A549 (cell line): ENCODE results near the gene HTR3D. TPM values are rescaled to one million over a fixed set of nuclear protein-coding genes. Genes with fewer than 3 reads are reported as not detected.

Experiments used
- ATAC-seq, 2 experiments: fragments of 200-7000 bp in 1 of 2; fragments of >200 bp in 1 of 2; cut with Nextera tagmentation in 1 of 2; cut with Tn5 transposase in 1 of 2; 3 replicates each; pipeline versions ENCODE4 v1.8.0 to v1.9.1; 2018 to 2020; ENCODE audit warnings: mild to moderate bottlenecking in 1 of 2, moderate library complexity in 1 of 2
- CTCF ChIA-PET: fragments of 300-600 bp; sonication (Branson Sonifier 250); formaldehyde crosslinking; extraction: SDS; loops from one replicate; lab custom pipeline; 2021; ENCODE audit warnings: antibody characterized with exemption, inconsistent platforms; lab: Yijun Ruan, JAX
- POLR2A ChIA-PET: fragments of 350-600 bp; formaldehyde crosslinking; extraction: SDS; loops from one replicate; lab custom pipeline; 2021; ENCODE audit warnings: antibody characterized with exemption, inconsistent platforms; lab: Yijun Ruan, JAX
- DNase-seq, 2 experiments: peaks; one replicate each; pipeline versions ENCODE4 v3.0.0 to v3.0.0-alpha.2; 2011 to 2016; ENCODE audit warnings: low read depth in 1 of 2, low spot score in 1 of 2
- FAIRE-seq: peaks from 2 replicates; lab custom pipeline; 2011; peaks lifted over from hg19 to GRCh38; lab: Jason Lieb, UNC
- H3K27ac ChIP-seq, 2 experiments: fragments of >200 bp; sonication (Bioruptor Twin); formaldehyde crosslinking; 3 replicates each; pipeline ENCODE4 v1.5.1; 2016 to 2017
- H3K4me1 ChIP-seq: fragments of >200 bp; sonication (Bioruptor Twin); formaldehyde crosslinking; 3 replicates; pipeline ENCODE4 v1.6.1; 2016
- H3K4me2 ChIP-seq: fragments of >200 bp; sonication (Bioruptor Twin); formaldehyde crosslinking; 3 replicates; pipeline ENCODE4 v1.6.1; 2016
- H3K4me3 ChIP-seq: fragments of >200 bp; sonication (Bioruptor Twin); formaldehyde crosslinking; 3 replicates; pipeline ENCODE4 v1.5.1; 2016
- H3K9me3 ChIP-seq: fragments of >200 bp; sonication (Bioruptor Twin); formaldehyde crosslinking; 3 replicates; pipeline ENCODE4 v1.6.1; 2016
- CBX2 ChIP-seq: fragments of 200-600 bp; sonication (generic); IDR thresholded peaks from 2 replicates; pipeline ENCODE4 v1.6.1; 2016; ENCODE audit warnings: low read depth, mild to moderate bottlenecking, borderline replicate concordance
- CEBPB ChIP-seq, 2 experiments: fragments of >200 bp in 1 of 2; sonication (Bioruptor Twin) in 1 of 2; formaldehyde crosslinking in 1 of 2; IDR thresholded peaks; 2 replicates each; pipeline ENCODE4 v1.6.1; 2012 to 2016
- CHD4 ChIP-seq: fragments of 200-600 bp; sonication (generic); IDR thresholded peaks from 2 replicates; pipeline ENCODE4 v1.6.1; 2016; ENCODE audit warnings: antibody characterized with exemption, mild to moderate bottlenecking, borderline replicate concordance
- CTCF ChIP-seq: fragments of >200 bp; sonication (Bioruptor Twin); formaldehyde crosslinking; IDR thresholded peaks from 3 replicates; pipeline ENCODE4 v1.5.1; 2016
- EHMT2 ChIP-seq: fragments of 200-600 bp; sonication (generic); IDR thresholded peaks from 2 replicates; pipeline ENCODE4 v1.6.1; 2016; ENCODE audit warnings: antibody characterized with exemption, low read depth, mild to moderate bottlenecking, moderate library complexity
- FOSL2 ChIP-seq, 2 experiments: fragments of 450-650 bp in 1 of 2; fragments of >200 bp in 1 of 2; sonication (Bioruptor Twin) in 1 of 2; formaldehyde crosslinking; IDR thresholded peaks; 2 replicates each; pipeline versions ENCODE4 v1.5.0 to v1.6.1; 2016 to 2020; ENCODE audit warnings: mild to moderate bottlenecking in 1 of 2, moderate library complexity in 1 of 2
- GATA3 ChIP-seq: IDR thresholded peaks from 2 replicates; pipeline ENCODE4 v1.6.1; 2012; ENCODE audit warnings: borderline replicate concordance
- HOXB5 ChIP-seq: fragments of 250-450 bp; sonication (Bioruptor Pico); IDR thresholded peaks from 2 replicates; pipeline ENCODE4 v1.5.0; 2020; ENCODE audit warnings: mild to moderate bottlenecking, moderate library complexity
- JUNB ChIP-seq: fragments of >200 bp; sonication (Bioruptor Twin); formaldehyde crosslinking; IDR thresholded peaks from 2 replicates; pipeline ENCODE4 v1.6.1; 2016
- PHF8 ChIP-seq: fragments of 200-600 bp; sonication (generic); IDR thresholded peaks from 2 replicates; pipeline ENCODE4 v1.6.1; 2016; ENCODE audit warnings: low read depth, mild to moderate bottlenecking, antibody characterized with exemption, moderate library complexity, borderline replicate concordance
- RAD21 ChIP-seq, 2 experiments: fragments of >200 bp in 1 of 2; sonication (Bioruptor Twin) in 1 of 2; formaldehyde crosslinking in 1 of 2; IDR thresholded peaks in 1 of 2; conservative IDR thresholded peaks in 1 of 2; 2 replicates in 1 of 2; 3 replicates in 1 of 2; pipeline ENCODE4 v1.6.1; 2012 to 2018; ENCODE audit warnings: inconsistent platforms in 1 of 2
- RARB ChIP-seq: fragments of 250-450 bp; sonication (Bioruptor Pico); IDR thresholded peaks from 2 replicates; pipeline ENCODE4 v1.8.0; 2021; ENCODE audit warnings: mild to moderate bottlenecking, moderate library complexity
- RFX5 ChIP-seq: fragments of 450-650 bp; IDR thresholded peaks from 2 replicates; pipeline ENCODE4 v1.7.1; 2014; ENCODE audit warnings: antibody characterized with exemption, mild to moderate bottlenecking, moderate library complexity
- SMC3 ChIP-seq: fragments of >200 bp; sonication (Bioruptor Twin); formaldehyde crosslinking; IDR thresholded peaks from 3 replicates; pipeline ENCODE4 v1.6.1; 2018; ENCODE audit warnings: inconsistent platforms
- ZFP36 ChIP-seq: fragments of 450-650 bp; IDR thresholded peaks from 2 replicates; pipeline ENCODE4 v1.6.1; 2014; ENCODE audit warnings: borderline replicate concordance; ENCODE audit not compliant: partially characterized antibody
- WGBS: methylation state at CpG from one replicate; pipeline ENCODE4 v1.1.6; 2017; ENCODE audit errors: missing lambda C conversion rate; 5-methylcytosine and 5-hydroxymethylcytosine counted together
- polyA minus RNA-seq: library from RNA; depleted of rRNA, polyadenylated mRNA; stranded (reverse); fragments of >200 nt; gene quantifications from 2 replicates; pipeline ENCODE4 v1.2.3, GENCODE V29; 2011; rRNA and poly(A)+ RNA removed
- polyA plus RNA-seq, 4 experiments: library from polyadenylated mRNA; depleted of rRNA in 3 of 4; stranded (reverse); fragments of >200 nt; fragmentation: RNase III in 1 of 4; extraction: RNeasy Plus Mini Kit Qiagen cat#74134 plus additional on column Dnase treatment in 1 of 4; gene quantifications; 2 replicates in 3 of 4; 3 replicates in 1 of 4; pipeline ENCODE4 v1.2.3, GENCODE V29; 2011 to 2017
- TF ChIP-seq, protein P1 (sequence below): fragments of >200 bp; sonication (Bioruptor Twin); formaldehyde crosslinking; IDR thresholded peaks from 2 replicates; pipeline ENCODE4 v1.6.1; 2016
- TF ChIP-seq, protein P2 (sequence below): fragments of 200-600 bp; sonication (generic); IDR thresholded peaks from 2 replicates; pipeline ENCODE4 v1.6.1; 2016; ENCODE audit warnings: antibody characterized with exemption, mild to moderate bottlenecking, moderate library complexity
- TF ChIP-seq, protein P3 (sequence below): IDR thresholded peaks from 2 replicates; pipeline ENCODE4 v1.6.1; 2012

Gene HTR3D, protein sequence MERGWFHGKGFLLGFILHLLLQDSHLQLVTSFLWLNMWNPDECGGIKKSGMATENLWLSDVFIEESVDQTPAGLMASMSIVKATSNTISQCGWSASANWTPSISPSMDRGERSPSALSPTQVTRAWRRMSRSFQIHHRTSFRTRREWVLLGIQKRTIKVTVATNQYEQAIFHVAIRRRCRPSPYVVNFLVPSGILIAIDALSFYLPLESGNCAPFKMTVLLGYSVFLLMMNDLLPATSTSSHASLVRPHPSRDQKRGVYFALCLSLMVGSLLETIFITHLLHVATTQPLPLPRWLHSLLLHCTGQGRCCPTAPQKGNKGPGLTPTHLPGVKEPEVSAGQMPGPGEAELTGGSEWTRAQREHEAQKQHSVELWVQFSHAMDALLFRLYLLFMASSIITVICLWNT
- polyA plus RNA-seq (2011; rRNA removed) (not detected in 2 replicates), polyA plus RNA-seq (2017; fragmentation: RNase III; extraction: RNeasy Plus Mini Kit Qiagen cat#74134 plus additional on column Dnase treatment) (not detected in 3 replicates), polyA minus RNA-seq (not detected in 2 replicates)
- polyA plus RNA-seq (2012; cell fraction: cytosol; rRNA removed) = not detected in 2 replicates
- not detected in 2 replicates for polyA plus RNA-seq (2012; cell fraction: nucleus; rRNA removed)

- H3K4me1 ChIP-seq = no peaks in the 10 kb centered on the region
- no peaks in the 10 kb centered on the region for H3K9me3 ChIP-seq
- no peak within 1 kb of the TSS for H3K4me2 ChIP-seq
- TF ChIP-seq, protein P1, sequence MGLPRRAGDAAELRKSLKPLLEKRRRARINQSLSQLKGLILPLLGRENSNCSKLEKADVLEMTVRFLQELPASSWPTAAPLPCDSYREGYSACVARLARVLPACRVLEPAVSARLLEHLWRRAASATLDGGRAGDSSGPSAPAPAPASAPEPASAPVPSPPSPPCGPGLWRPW = no peak
- TF ChIP-seq HOXB5 (CRISPR knock-in tag) (no peak), ZFP36 (no peak), SMC3 (no peak)
- TF ChIP-seq, protein P2, sequence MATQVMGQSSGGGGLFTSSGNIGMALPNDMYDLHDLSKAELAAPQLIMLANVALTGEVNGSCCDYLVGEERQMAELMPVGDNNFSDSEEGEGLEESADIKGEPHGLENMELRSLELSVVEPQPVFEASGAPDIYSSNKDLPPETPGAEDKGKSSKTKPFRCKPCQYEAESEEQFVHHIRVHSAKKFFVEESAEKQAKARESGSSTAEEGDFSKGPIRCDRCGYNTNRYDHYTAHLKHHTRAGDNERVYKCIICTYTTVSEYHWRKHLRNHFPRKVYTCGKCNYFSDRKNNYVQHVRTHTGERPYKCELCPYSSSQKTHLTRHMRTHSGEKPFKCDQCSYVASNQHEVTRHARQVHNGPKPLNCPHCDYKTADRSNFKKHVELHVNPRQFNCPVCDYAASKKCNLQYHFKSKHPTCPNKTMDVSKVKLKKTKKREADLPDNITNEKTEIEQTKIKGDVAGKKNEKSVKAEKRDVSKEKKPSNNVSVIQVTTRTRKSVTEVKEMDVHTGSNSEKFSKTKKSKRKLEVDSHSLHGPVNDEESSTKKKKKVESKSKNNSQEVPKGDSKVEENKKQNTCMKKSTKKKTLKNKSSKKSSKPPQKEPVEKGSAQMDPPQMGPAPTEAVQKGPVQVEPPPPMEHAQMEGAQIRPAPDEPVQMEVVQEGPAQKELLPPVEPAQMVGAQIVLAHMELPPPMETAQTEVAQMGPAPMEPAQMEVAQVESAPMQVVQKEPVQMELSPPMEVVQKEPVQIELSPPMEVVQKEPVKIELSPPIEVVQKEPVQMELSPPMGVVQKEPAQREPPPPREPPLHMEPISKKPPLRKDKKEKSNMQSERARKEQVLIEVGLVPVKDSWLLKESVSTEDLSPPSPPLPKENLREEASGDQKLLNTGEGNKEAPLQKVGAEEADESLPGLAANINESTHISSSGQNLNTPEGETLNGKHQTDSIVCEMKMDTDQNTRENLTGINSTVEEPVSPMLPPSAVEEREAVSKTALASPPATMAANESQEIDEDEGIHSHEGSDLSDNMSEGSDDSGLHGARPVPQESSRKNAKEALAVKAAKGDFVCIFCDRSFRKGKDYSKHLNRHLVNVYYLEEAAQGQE = no peak
- TF ChIP-seq, all 56 proteins: peak for 0
- no peak for ATAC-seq
- POLR2A ChIA-PET = no interaction called here
- no peak within 1 kb of the TSS for H3K4me3 ChIP-seq
- H3K27ac ChIP-seq = no peak within 1 kb of the TSS
- no peak for FAIRE-seq
- no peak for DNase-seq
- CTCF ChIA-PET = no interaction called here
- 29% methylated on average over 4 of the region's 4 CpGs for WGBS
Observed at GRCh38 chr3:184031187-184031792, at the start of gene HTR3D. Gene HTR3D, plus strand, starts transcription at chr3:184031742. Its CDS starts 0 bp downstream, at chr3:184031742.

DNA sequence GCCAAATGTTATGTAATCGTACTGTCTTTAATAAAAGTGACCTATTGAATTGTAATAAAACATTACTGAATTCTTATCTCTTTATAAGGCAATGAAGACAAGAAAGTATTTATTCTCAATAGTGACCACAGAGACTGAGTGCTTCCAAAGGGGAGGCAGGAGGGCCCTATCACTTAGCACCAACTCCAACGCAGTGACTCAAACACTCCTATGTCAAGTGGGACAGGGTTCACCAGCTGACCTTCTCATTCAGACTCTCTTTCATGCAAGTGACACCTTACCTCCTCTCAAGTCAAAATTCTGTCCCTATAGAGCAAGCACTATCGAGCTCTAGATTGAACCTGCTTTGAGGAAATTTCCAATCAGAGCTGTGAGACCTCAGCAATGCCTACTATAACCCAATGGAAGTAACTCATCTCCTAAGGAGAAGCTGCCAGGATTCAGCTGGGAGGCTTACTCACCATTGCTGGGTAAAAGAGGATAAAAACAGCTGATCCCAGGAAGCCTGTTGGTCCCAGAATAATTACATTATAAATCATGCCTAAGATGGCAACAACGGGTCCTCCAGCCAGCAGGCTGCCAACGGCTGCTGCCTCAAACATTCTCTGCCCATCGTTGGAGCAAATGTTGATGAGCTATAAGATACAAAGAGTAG lies 49.4 kb upstream of the HTR3D start:
- POLR2A ChIA-PET = no interaction called here
- TF ChIP-seq RARB (no peak), CTCF (no peak), RAD21 (conservative IDR thresholded peaks at IDR 0.05 in 1 of 2, IDR thresholded peaks at IDR 0.05 in 1 of 2) (no peak), EHMT2 (no peak), GATA3 (no peak)
- TF ChIP-seq, protein P3, sequence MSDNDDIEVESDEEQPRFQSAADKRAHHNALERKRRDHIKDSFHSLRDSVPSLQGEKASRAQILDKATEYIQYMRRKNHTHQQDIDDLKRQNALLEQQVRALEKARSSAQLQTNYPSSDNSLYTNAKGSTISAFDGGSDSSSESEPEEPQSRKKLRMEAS = no peak
- Histone ChIP-seq H3K4me2 (no peak overlapping the region), H3K4me3 (no peak overlapping the region), H3K4me1 (no peaks in the 10 kb centered on the region), H3K9me3 (no peaks in the 10 kb centered on the region), H3K27ac (no peak overlapping the region)
- FAIRE-seq (no peak), DNase-seq (no peak), ATAC-seq (no peak)
- 92% methylated on average over 6 of the region's 6 CpGs for WGBS
- CTCF ChIA-PET = interaction anchor here (1.0 kb wide), 1 partner anchor 36 kb away, joined by 3 read pairs; the partner anchor contains the start of gene ABCC5

- WGBS = 88% methylated on average over 4 of the region's 4 CpGs
- Histone ChIP-seq H3K4me2 (no peak overlapping the region), H3K4me1 (no peaks in the 10 kb centered on the region), H3K9me3 (no peaks in the 10 kb centered on the region), H3K27ac (no peak overlapping the region), H3K4me3 (no peak overlapping the region)
- CTCF ChIA-PET = no interaction called here
- ATAC-seq (no peak), DNase-seq (no peak), FAIRE-seq (no peak)
- POLR2A ChIA-PET = no interaction called here
- no peak for TF ChIP-seq CHD4
- TF ChIP-seq RFX5 = no peak
- TF ChIP-seq FOSL2 (IDR thresholded peaks at IDR 0.05) = no peak
- TF ChIP-seq FOSL2 (CRISPR knock-in tag; IDR thresholded peaks at IDR 0.05) = no peak
- TF ChIP-seq CEBPB (IDR thresholded peaks at IDR 0.05) = no peak
- TF ChIP-seq EHMT2 = no peak
- TF ChIP-seq, protein P2 = no peak
- TF ChIP-seq PHF8 = no peak
- TF ChIP-seq JUNB = no peak
- TF ChIP-seq CBX2 = no peak
Observed at GRCh38 chr3:183984127-183984740, 47.3 kb upstream of the HTR3D start.
